Stimulated activated CD4-positive, alpha-beta T cell treated with anti-CD3 and anti-CD28 coated beads, Interleukin-4, amount 100 ng/mL, for 24 hours (primary cell): ENCODE data around the gene KRTAP4-11.
"Not testable (repeated sequence)": the region's sequence is repeated elsewhere in the genome, so short reads cannot be mapped to it uniquely, and the experiment has no call there.

Experiments
- DNase-seq: peaks from one replicate; pipeline ENCODE4 v3.0.0-alpha.2; 2020

KRTAP4-11 gene

GRCh38 chr17:41117846-41118386 is at the start of gene KRTAP4-11:
Gene KRTAP4-11, minus strand, starts transcription at chr17:41118373. Its CDS starts 58 bp downstream, at chr17:41118315.
- DNase-seq = not testable (repeated sequence)

DNA sequence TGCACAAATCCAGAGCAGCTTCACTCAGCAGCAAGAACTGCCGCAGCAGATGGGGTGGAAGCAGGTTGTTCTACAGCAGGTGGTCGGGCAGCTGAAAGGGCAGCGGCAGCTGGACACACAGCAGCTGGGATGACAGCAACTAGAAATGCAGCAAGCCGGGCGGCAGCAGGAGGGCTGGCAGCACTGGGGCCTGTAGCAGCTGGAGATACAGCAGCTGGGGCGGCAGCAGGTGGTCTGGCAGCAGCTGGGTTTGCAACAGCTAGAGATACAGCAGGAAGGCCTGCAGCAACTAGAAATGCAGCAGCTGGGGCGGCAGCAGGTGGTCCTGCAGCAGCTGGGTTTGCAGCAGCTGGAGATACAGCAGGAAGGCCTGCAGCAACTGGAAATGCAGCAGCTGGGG is 49.4 kb upstream of the KRTAP4-11 start:
- no peak for DNase-seq

DNA sequence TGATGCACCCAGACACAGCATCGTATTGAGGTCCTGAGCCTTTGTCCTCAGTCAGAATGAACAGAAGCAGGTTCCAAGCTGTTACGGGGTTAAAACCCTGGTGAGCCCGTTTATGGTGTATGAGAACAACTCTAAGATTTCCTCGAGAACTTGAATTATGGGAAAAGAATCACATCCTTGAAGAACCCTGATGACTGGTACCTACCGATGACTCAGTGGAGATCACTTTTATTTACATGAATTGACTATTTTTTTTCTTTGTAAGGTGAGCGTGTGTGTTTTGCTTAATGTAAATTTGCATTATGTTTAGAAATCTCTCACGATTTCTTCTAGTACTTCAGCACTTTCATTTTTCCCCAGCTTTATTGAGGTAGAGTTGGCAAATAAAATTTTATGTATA is 45.7 kb upstream of the KRTAP4-11 start:
- no peak for DNase-seq

GRCh38 chr17:41160648-41161047 is 42.5 kb upstream of the KRTAP4-11 start, which contains the start of gene KRTAP4-4:
Gene KRTAP4-4, minus strand, starts transcription at chr17:41160748. Its CDS starts 57 bp downstream, at chr17:41160691.
- DNase-seq = no peak

DNA sequence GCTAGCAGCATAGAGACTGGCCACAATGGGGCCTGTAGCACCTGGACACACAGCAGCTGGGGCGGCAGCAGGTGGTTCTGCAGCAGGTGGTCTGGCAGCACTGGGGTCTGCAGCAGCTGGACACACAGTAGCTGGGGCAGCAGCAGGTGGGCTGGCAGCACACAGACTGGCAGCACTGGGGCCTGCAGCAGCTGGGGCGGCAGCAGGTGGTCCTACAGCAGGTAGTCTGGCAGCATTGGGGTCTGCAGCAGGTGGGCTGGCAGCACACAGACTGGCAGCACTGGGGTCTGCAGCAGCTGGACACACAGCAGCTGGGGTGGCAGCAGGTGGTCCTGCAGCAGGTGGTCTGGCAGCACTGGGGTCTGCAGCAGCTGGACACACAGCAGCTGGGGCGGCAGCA is 42.0 kb upstream of the KRTAP4-11 start:
- not testable (repeated sequence) for DNase-seq

DNA sequence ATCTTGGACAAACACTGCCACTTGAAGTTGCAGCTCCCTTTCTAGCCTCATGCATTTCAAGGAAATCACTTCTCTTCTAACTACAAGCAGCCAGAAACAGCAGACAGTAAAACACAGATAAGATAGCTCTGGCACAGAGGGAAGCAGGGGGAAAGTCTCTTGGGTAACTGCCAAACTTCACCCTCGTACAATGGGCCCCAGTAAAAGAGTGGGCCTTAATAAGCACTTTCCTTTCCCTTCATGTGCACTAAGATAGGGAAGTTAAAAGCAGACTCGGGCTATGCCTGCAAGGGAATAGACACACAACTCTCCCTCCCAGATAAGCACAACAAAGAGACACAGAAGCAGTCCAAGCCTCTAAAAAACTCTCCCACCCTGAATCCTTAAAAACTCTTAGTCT is 35.7 kb upstream of the KRTAP4-11 start:
- no peak for DNase-seq

- no peak for DNase-seq
These were observed 33.4 kb upstream of the KRTAP4-11 start for GRCh38 chr17:41151525-41151924.

DNA sequence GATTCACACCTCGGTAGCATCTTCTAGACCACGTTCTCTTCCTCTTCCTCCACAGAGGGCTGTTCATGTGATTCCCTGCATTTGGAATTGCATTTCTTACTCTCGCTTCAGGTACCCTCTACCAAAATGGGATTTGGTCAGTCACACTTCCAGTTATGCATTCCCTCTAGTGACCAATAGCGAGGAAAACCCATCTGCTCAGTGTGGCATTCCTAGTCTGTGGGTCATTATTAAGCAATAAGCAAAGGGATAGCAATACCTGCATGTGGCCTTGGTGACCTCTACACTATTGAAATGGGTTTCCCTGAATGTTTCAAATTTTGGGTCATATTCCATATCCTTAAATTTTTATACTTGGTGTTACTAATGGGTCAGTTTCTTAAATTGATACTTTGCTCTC is 31.9 kb upstream of the KRTAP4-11 start:
- no peak for DNase-seq

DNA sequence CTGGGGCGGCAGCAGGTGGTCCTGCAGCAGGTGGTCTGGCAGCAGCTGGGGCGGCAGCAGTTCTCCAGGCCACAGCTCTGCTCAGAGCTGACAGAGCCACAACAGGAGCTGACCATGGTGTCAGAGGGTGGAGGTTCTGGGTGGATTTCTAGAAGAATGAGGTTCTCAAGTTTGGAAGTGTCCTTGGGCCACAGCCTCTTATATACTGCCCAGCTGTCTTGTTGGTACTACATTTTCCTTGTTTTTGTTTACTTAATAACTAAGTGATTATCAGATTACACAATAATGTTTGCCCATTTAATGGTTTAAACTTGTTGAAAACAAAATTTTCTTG is 31.4 kb upstream of the KRTAP4-11 start, which contains the start of gene KRTAP4-5:
TSS of gene KRTAP4-5 (minus strand) at position 174 of the 334 bp plus-strand sequence. CDS start at position 116, 58 bp downstream.
- DNase-seq = no peak

GRCh38 chr17:41148971-41149651 is 30.9 kb upstream of the KRTAP4-11 start:
- not testable (repeated sequence) for DNase-seq

- DNase-seq = no peak
These were observed 29.5 kb upstream of the KRTAP4-11 start for GRCh38 chr17:41147531-41148204.

- no peak for DNase-seq
These were observed 27.1 kb upstream of the KRTAP4-11 start for GRCh38 chr17:41145261-41145660.

- DNase-seq = no peak
These were observed 26.7 kb upstream of the KRTAP4-11 start for GRCh38 chr17:41144846-41145245.

- no peak for DNase-seq
These were observed 23.2 kb upstream of the KRTAP4-11 start for GRCh38 chr17:41141361-41141760.

DNA sequence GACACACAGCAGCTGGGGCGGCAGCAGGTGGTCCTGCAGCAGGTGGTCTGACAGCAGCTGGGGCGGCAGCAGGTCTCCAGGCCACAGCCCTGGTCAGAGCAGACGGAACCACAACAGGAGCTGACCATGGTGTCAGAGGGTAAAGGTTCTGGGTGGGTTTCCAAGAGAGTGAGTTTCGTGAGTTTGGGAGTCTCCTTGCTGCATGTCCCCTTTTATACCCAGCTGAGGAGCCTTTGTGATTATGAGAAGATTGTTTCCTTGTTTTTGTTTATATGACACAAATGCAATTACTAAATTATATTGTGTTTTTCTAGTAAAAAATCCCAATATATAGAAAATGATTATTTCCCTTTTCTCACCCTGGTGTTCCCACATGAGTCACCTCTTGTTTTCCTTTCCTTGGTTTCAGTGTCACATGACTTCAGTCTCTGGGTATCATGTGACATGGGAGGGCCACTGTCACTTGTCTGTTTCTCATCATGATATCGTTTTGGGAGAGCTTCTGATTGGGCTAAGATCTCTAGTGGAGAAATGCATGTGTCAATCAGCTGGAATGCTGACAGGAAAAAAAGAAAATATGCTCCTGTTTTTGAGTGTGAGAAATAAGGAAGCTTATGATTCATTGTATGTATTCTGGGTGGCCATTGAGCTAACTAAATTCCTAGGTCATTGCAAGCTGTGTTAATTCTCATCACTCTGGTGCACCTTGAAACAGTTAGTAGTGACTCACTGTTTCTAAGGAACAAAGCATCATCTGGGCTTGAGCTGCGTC is 22.4 kb upstream of the KRTAP4-11 start, which contains the start of gene KRTAP4-6:
TSS of gene KRTAP4-6 (minus strand) at position 185 of the 772 bp plus-strand sequence. CDS start at position 128, 57 bp downstream.
- no peak for DNase-seq

- not testable (repeated sequence) for DNase-seq
These were observed 21.7 kb upstream of the KRTAP4-11 start for GRCh38 chr17:41139865-41140264.

- DNase-seq = no peak
These were observed 15.9 kb upstream of the KRTAP4-11 start for GRCh38 chr17:41133880-41134735.

DNA sequence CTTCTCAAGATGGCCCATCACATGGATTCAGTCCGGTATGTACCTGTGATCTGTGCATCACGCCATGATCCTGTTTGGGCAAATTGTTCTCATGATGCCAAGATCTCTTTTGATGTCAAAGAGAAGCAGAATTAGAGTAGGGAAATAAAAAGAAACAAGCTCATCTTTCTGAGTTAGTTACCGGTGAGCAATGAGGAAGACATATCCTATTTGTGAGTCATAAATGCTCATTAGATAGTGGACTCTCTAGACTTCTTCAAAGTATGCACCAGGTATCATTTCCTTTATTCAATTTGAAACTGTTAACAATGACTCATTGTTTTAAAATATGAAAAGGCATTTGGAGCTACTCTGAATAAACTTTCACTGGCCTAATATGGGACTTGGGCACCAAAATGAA is 13.8 kb upstream of the KRTAP4-11 start:
- DNase-seq = no peak

DNA sequence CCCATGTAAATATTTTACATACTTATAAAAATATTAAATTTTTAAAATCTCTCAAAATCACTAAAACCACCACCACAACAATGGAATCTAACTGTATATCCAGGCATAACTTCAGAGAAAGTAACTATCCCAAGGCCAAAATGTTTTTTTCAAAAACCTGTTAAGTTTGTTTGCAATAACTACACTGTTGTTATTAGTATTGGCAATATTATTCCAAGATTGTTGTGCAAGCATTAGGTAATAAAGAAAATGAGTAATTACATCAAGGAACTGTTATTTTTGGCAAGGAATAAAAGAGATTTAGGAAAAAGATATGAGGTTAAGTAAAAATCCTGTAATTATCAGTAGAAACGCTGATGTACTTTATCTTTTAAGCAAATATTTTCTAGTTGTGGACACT is 9.2 kb upstream of the KRTAP4-11 start:
- DNase-seq = no peak

GRCh38 chr17:41126412-41126811 is 8.2 kb upstream of the KRTAP4-11 start:
- no peak for DNase-seq

GRCh38 chr17:41125064-41125463 is 6.9 kb upstream of the KRTAP4-11 start:
- DNase-seq = no peak

- not testable (repeated sequence) for DNase-seq
These were observed 5.8 kb upstream of the KRTAP4-11 start, which contains the start of gene KRTAP4-12 for GRCh38 chr17:41123991-41124371. Gene KRTAP4-12, minus strand, starts transcription at chr17:41124182. Its CDS starts 60 bp downstream, at chr17:41124122.
